Activated CD4-positive, alpha-beta T cell treated with anti-CD3 and anti-CD28 coated beads for 48 hours (primary cell): ENCODE measurements around the gene C18orf32.
"Not testable (repeated sequence)": the region's sequence is repeated elsewhere in the genome, so short reads cannot be mapped to it uniquely, and the experiment has no call there.

Experiments
- DNase-seq: peaks from one replicate; pipeline ENCODE4 v3.0.0-alpha.2; 2020

The C18orf32 gene

DNA sequence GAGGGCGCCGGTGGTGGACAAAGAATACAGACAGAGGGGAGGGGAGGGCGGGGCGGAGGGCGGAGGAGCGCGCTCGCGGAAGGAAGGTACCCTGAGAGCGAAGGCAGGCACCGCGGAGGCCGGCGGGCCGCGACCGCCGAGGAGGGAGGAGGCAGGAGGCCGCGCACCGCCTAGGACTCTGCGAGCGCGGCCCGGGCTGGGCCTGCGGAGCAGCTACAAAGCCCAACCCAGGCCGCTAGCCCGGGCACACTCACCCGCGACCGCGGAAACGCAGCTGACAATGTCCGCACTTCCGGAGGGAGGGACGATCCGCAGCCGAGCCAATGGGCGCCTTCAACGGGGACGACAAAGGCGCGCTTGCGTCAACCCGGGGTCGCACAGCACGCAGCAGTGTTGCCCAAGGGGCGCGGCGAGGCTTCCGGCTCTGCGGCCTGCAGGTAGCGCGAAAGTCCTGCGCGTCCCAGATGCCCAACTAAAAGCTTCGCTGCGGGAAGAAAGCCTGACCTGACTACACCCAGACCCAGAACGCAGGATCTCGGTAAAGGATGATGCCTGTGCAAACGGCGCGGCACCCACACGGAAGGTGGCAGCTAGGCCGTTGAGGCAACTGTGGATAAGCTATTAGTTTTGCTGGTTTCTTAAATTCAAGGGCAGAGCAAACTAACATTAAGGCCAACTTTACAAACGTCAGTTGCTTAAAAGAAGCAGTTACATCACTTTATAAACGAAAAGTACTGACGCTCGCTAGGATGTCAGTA lies at the start of gene C18orf32:
TSS of gene C18orf32 (minus strand) at position 282 of the 758 bp plus-strand sequence. CDS start 3,486 bp downstream, outside the sequence.
- peak; percentile 96 for DNase-seq

DNA sequence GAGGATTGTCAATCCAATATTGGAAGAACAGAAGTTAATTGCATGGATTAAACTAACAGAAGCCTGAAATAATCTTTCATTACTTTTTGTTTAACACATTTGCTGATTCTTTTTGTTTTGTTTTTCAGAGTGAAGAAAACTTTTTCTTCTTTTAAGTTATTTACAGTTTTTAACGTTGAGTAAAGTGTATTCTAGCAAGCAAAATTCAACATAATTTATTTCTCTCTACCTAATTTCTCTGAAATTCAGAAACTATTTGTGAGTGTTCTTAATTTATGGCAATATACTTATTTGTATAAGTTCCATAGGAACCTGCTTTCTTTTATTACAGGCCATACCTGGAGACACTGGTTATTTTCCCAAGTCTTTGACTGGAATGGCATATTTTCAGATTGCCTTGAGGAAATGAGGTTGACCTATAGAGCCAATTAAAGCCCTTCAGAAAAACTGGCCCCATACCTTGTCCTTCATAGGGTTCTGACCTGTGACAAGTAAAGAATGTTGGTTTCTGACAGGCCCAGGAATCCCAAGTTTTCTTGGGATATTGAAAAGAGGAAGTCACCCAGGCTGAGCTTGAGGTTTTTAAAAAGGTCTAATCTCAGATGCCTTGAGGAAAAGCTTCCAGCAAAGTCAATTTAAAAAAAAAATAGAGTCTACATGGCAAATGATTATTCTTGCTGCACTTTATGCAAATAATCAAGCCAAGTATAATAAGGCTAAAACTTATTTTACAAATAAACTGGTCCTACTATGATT lies 48.0 kb upstream of the C18orf32 start:
- no peak for DNase-seq

- no peak for DNase-seq
Measured at GRCh38 chr18:49531678-49532153, 44.7 kb upstream of the C18orf32 start.

DNA sequence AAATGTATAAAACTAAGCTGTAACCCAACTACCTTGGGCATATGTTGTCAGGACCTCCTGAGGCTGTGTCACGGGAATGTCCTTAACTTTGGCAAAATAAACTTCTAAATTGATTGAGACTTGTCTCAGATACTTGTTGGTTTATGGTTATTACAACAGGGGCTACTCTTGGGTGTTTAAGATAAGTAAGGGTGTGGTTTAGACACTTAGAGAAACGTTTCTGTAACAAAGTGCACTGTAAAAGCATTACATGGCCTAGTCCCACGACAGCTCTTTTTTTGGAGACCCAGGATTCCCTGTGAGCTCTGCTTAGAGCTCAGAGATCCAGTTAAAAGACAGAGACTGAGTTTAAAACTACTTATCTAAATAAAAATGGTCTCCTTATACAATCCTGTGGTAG lies 42.6 kb upstream of the C18orf32 start:
- no peak for DNase-seq

- no peak for DNase-seq
Measured at GRCh38 chr18:49527631-49528327, 40.7 kb upstream of the C18orf32 start.

- DNase-seq, result no peak
Measured at GRCh38 chr18:49525981-49526380, 38.9 kb upstream of the C18orf32 start.

DNA sequence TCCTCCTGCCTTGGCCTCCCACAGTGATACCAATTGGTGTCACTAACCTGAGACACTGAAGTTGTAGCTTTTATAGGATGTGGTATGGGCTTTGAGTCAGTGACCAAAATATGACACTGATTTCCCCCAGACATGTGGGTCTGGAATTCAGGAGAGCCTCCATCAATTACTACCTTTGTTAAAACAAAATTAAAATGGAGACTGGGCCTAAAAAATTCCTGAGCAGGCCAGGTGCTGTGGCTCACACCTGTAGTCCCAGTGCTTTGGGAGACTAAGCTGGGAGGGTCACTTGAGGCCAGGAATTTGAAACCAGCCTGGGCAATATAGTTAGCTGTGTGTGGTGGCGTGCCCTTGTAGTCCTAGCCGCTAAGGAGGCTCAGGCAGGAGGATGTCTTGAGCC lies 37.9 kb upstream of the C18orf32 start:
- no peak for DNase-seq

DNA sequence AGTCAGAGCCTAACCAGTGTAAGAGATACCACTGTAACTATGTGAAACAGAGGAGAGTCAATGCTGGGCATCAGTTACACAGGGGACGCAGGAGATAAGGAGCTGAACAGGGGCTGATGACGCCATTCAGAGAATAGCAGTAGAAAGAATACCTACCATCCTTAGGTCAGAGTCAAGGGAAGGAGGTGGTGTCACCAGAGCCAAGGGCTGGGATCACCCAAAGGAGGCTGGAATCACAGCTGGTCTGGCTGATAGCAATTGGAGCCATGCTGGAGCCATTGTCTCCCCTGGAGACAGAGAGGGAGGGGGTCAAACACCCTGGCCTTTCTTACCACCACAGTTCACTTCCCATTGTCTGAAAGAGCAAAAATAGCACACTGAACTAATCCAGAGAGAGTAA lies 37.3 kb upstream of the C18orf32 start:
- no peak for DNase-seq

GRCh38 chr18:49523580-49524093 lies 36.6 kb upstream of the C18orf32 start:
- DNase-seq, result not testable (repeated sequence)

DNA sequence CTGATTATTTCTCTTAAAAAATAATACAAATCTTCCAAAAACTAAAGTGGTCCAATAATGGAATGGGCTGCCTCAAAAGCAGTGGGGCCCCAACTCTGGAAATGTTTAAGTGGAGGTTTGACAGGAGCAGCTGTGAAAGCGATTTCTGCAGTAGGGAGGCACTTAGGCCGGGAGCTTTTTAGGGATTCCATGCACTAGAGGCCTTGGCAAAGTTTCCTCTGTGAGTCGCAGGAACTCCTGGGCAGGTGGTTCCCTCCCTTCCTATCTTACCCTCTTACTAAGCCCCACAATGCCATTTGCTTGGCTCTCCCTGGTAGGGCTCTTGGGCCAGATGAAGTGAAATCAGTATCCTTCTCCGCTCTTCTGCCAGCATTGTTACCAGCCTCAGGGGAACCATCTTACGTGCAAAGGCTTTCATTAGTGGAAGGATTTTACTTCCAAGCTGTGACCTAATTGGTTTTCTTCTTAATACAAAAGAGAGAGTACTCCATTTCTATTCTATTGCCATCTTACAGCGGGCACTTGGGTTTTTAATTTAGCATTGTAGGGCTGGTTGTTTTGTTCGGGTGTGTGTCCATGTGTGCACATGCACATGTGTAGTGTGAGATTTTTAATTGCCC lies 34.3 kb upstream of the C18orf32 start:
- DNase-seq, result no peak

DNA sequence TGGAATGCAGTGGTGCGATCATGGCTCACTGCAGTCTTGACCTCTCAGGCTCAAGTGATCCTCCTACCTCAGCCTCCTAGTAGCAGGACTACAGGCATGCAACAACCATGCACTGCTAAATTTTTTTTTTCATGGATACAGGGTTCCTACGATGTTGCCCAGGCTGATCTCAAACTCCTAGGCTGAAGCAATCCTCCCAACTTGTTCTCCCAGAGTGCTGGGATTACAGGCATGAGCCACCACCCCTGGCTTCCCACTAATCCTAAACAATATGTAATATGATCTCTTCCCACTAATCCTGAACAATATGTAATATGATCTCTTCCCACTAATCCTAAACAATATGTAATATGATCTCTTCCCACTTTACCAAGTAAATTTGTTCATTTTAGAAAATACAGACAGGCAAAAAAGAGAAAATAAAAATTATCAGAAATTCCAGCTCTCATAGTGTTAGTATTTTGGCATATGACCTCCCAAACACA lies 33.7 kb upstream of the C18orf32 start:
- no peak for DNase-seq

DNA sequence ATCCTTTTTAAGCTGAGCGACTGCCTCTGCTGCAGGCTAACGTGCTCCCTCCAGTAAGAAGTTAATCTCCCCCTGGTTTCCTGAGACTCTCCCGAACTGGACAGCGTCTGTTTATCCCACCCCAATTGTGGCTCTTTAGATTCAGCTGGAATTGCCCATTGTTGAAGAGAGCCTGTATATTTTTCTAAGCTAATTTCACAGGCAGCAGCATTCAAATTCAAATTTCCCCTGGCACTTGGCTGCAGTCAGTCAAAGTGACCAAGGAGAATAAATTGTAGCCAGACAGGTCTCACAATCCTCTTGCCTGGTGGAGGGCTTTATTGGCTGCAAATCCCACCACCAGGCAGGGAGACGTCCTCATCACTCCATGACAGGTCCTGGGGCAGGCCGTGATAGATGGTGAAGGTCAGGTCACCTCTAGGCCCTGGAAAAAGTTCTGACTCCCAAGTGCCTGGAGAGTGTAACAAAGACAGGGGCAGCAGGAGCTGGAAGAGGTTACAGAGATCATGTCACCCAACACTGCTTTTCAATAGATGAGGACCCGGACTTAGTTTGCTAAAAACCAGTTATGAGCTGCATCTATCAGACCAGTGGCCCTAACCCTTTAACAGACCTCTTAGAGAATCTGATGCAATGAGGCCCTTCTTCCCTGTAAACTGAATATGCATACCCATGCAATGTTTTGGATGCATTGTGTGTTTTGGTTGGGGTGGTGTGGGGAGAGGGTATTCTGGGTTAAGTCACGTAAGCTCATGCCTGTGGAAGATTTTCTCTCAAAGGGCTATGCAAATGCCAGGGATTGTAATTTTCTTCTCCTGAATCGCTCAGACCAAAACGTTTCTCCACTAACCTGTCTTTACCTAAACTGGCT lies 32.3 kb upstream of the C18orf32 start:
- no peak for DNase-seq

DNA sequence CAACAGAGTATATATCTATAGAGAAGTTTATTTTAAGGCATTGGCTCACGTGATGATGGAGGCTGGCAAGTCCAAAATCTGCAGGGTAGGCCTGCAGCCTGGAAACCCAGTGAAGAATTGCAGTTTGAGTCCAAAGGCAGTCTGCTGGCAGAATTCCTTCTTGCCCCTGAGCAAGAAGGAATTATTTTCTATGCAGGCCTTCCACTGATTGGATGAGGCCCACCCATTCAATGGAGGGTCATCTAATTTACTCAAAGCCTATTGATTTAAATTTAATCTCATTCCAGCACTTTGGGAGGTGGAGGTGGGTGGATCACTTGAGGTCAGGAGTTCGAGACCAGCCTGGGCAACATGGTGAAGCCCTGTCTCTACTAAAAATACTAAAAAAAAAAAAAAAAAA lies 30.4 kb upstream of the C18orf32 start:
- no peak for DNase-seq

- no peak for DNase-seq
Measured at GRCh38 chr18:49515516-49515915, 28.5 kb upstream of the C18orf32 start.

DNA sequence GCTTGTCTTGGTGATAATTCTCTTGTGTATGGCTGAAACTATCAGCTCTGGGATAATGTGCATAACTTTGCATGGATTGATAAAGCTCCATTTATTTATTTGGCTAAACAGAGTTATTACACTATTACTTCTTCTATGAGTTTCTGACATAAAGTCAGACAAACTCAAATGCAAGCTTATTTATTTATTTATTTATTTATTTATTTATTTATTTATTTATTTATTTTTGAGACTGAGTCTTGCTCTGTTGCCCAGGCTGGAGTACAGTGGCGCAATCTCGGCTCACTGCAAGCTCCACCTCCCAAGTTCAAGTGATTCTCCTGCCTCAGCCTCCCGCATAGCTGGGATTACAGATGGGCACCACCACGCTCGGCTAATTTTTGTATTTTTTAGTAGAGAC lies 28.0 kb upstream of the C18orf32 start:
- not testable (repeated sequence) for DNase-seq

GRCh38 chr18:49514577-49514976 lies 27.5 kb upstream of the C18orf32 start:
- no peak for DNase-seq

- not testable (repeated sequence) for DNase-seq
Measured at GRCh38 chr18:49512876-49513275, 25.8 kb upstream of the C18orf32 start.

DNA sequence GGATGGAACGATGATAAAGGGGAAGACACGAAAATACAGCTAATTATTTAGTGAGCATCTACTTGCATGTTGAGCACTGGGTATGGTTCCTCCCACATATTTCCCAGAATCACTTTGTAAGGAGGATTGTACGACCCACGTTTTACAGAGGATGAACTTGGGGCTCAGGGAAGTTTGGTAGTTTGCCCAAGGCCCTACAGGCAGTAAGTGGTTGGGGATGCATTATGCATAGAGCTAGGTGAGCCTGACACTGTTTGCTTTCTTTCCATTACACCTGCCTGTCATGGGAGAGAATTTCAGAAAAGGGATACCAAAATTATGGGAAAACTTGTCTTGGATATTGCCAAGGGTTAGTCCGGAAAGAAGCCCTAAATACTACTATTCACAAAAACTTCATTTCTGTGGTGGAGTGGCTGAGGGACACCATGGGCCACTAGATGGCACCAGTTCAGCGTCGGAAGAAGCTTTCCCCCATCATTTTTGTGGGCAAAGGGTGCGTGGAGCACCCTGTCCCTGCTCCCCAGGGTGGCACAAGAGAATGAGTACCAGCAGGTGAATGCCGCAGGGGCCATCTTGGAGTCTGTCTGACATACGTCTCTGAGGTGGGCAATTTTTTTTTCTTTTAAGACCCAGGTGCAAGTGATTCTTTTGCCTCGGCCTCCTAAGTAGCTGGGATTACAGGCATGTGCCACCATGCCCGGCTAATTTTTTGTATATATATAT lies 23.5 kb upstream of the C18orf32 start:
- DNase-seq, result peak; percentile 65

- DNase-seq, result not testable (repeated sequence)
Measured at GRCh38 chr18:49506438-49506837, 19.4 kb upstream of the C18orf32 start.

GRCh38 chr18:49503931-49504330 lies 16.9 kb upstream of the C18orf32 start:
- DNase-seq, result no peak
